ENCODE data around the gene ZNF77. TPM values are rescaled to one million over a fixed set of nuclear protein-coding genes. Genes with fewer than 3 reads are reported as not detected.

ZNF77 gene
- total and polyA plus RNA-seq, 4 donors, result 0.90 to 3.5 (median 1.9) TPM

DNA sequence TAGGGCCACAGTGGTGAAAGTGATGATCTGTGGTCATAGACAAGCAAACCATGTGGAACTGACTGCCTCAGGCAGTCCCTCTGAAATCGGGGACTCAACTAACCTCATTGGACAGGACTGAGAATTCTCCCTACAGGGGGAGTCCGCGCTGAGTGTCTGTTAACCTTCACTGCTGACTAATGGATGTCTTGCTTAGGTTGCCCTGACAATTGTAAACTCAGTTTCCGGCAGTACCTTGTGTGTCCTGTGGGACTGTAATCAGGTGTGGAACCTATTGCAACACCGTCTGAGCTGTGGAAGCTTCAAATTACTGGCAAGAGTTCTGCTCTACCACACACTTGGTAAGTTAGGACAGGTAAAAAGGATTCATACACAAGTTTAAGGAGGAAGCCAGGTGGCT is 21.8 kb downstream of the ZNF77 start:
- Histone ChIP-seq H3K9me3 (ENCODE audit: control insufficient read depth in 4 of 4, low read length in 3 of 4) (peaks cover 2 to 9% (median 4%) of the 10 kb centered on the region in 4 donors), H3K4me1 (ENCODE audit: control insufficient read depth in 4 of 4, insufficient read depth in 4 of 4, low read length in 3 of 4) (no peaks in the 10 kb centered on the region), H3K27ac (ENCODE audit: low read depth in 1 of 2, low read length in 2 of 2) (no peak overlapping the region), H3K4me3 (ENCODE audit: low read depth in 1 of 3, low read length in 3 of 3) (no peak overlapping the region), H3K9ac (ENCODE audit: low read depth in 1 of 2, low read length in 2 of 2) (no peak overlapping the region), H3K27me3 (ENCODE audit: control insufficient read depth in 4 of 4, insufficient read depth in 4 of 4, low read length in 3 of 4) (no peaks in the 10 kb centered on the region), H3K36me3 (ENCODE audit: control insufficient read depth in 4 of 4, insufficient read depth in 3 of 4, low read depth in 1 of 4, low read length in 3 of 4) (peaks cover 1 to 10% (median 5%) of the 10 kb centered on the region in 4 donors)
- 34% methylated on average over 5 of the region's 5 CpGs for WGBS
- TF ChIP-seq GABPA (IDR thresholded peaks at IDR 0.05 in 1 of 2, conservative IDR thresholded peaks at IDR 0.05 in 1 of 2), result no peak
- TF ChIP-seq, protein P1, sequence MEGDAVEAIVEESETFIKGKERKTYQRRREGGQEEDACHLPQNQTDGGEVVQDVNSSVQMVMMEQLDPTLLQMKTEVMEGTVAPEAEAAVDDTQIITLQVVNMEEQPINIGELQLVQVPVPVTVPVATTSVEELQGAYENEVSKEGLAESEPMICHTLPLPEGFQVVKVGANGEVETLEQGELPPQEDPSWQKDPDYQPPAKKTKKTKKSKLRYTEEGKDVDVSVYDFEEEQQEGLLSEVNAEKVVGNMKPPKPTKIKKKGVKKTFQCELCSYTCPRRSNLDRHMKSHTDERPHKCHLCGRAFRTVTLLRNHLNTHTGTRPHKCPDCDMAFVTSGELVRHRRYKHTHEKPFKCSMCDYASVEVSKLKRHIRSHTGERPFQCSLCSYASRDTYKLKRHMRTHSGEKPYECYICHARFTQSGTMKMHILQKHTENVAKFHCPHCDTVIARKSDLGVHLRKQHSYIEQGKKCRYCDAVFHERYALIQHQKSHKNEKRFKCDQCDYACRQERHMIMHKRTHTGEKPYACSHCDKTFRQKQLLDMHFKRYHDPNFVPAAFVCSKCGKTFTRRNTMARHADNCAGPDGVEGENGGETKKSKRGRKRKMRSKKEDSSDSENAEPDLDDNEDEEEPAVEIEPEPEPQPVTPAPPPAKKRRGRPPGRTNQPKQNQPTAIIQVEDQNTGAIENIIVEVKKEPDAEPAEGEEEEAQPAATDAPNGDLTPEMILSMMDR (IDR thresholded peaks at IDR 0.05; ENCODE audit: low read depth, low read length, missing input control), result peak; percentile 15
- DNase-seq (ENCODE audit: low spot score), result no peak

GRCh38 chr19:2917275-2918184 is 27.2 kb downstream of the ZNF77 start:
- Histone ChIP-seq H3K27ac (ENCODE audit: low read depth in 1 of 2, low read length in 2 of 2) (no peak overlapping the region), H3K4me3 (ENCODE audit: low read depth in 1 of 3, low read length in 3 of 3) (peak overlapping the region in 2 of 3 donors; percentile 13 to 73), H3K36me3 (ENCODE audit: control insufficient read depth in 4 of 4, insufficient read depth in 3 of 4, low read depth in 1 of 4, low read length in 3 of 4) (peaks cover 15 to 39% (median 29%) of the 10 kb centered on the region in 4 donors), H3K4me1 (ENCODE audit: control insufficient read depth in 4 of 4, insufficient read depth in 4 of 4, low read length in 3 of 4) (no peaks in the 10 kb centered on the region), H3K9ac (ENCODE audit: low read depth in 1 of 2, low read length in 2 of 2) (no peak overlapping the region), H3K9me3 (ENCODE audit: control insufficient read depth in 4 of 4, low read length in 3 of 4) (peaks cover 14 to 23% (median 20%) of the 10 kb centered on the region in 4 donors), H3K27me3 (ENCODE audit: control insufficient read depth in 4 of 4, insufficient read depth in 4 of 4, low read length in 3 of 4) (no peaks in the 10 kb centered on the region)
- WGBS, result 97% methylated on average over 16 of the region's 16 CpGs
- DNase-seq (ENCODE audit: low spot score), result no peak
- TF ChIP-seq, protein P2, sequence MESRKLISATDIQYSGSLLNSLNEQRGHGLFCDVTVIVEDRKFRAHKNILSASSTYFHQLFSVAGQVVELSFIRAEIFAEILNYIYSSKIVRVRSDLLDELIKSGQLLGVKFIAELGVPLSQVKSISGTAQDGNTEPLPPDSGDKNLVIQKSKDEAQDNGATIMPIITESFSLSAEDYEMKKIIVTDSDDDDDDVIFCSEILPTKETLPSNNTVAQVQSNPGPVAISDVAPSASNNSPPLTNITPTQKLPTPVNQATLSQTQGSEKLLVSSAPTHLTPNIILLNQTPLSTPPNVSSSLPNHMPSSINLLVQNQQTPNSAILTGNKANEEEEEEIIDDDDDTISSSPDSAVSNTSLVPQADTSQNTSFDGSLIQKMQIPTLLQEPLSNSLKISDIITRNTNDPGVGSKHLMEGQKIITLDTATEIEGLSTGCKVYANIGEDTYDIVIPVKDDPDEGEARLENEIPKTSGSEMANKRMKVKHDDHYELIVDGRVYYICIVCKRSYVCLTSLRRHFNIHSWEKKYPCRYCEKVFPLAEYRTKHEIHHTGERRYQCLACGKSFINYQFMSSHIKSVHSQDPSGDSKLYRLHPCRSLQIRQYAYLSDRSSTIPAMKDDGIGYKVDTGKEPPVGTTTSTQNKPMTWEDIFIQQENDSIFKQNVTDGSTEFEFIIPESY (IDR thresholded peaks at IDR 0.05), result no peak
- no peak for TF ChIP-seq HNF4A (conservative IDR thresholded peaks at IDR 0.05)
- no peak for TF ChIP-seq FOXA1 (IDR thresholded peaks at IDR 0.05)
- no peak for TF ChIP-seq NR2F2 (IDR thresholded peaks at IDR 0.05)
- TF ChIP-seq RAD21 (IDR thresholded peaks at IDR 0.05), result no peak
- TF ChIP-seq YY1 (IDR thresholded peaks at IDR 0.05), result no peak
- no peak for TF ChIP-seq ATF3 (IDR thresholded peaks at IDR 0.05)
- no peak for TF ChIP-seq TAF1 (conservative IDR thresholded peaks at IDR 0.05)
- no peak for TF ChIP-seq JUND (IDR thresholded peaks at IDR 0.05)
- TF ChIP-seq SP1 (IDR thresholded peaks at IDR 0.05), result no peak
- no peak for TF ChIP-seq GABPA (IDR thresholded peaks at IDR 0.05 in 1 of 2, conservative IDR thresholded peaks at IDR 0.05 in 1 of 2)
- TF ChIP-seq HNF4G (IDR thresholded peaks at IDR 0.05), result no peak
- TF ChIP-seq, protein P3, sequence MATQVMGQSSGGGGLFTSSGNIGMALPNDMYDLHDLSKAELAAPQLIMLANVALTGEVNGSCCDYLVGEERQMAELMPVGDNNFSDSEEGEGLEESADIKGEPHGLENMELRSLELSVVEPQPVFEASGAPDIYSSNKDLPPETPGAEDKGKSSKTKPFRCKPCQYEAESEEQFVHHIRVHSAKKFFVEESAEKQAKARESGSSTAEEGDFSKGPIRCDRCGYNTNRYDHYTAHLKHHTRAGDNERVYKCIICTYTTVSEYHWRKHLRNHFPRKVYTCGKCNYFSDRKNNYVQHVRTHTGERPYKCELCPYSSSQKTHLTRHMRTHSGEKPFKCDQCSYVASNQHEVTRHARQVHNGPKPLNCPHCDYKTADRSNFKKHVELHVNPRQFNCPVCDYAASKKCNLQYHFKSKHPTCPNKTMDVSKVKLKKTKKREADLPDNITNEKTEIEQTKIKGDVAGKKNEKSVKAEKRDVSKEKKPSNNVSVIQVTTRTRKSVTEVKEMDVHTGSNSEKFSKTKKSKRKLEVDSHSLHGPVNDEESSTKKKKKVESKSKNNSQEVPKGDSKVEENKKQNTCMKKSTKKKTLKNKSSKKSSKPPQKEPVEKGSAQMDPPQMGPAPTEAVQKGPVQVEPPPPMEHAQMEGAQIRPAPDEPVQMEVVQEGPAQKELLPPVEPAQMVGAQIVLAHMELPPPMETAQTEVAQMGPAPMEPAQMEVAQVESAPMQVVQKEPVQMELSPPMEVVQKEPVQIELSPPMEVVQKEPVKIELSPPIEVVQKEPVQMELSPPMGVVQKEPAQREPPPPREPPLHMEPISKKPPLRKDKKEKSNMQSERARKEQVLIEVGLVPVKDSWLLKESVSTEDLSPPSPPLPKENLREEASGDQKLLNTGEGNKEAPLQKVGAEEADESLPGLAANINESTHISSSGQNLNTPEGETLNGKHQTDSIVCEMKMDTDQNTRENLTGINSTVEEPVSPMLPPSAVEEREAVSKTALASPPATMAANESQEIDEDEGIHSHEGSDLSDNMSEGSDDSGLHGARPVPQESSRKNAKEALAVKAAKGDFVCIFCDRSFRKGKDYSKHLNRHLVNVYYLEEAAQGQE (IDR thresholded peaks at IDR 0.05), result no peak
- TF ChIP-seq RXRA (IDR thresholded peaks at IDR 0.05), result no peak
- no peak for TF ChIP-seq MAX (IDR thresholded peaks at IDR 0.05)
- TF ChIP-seq FOXA2 (IDR thresholded peaks at IDR 0.05), result no peak
